ENCODE measurements around the gene SPRYD3.

The SPRYD3 gene

DNA sequence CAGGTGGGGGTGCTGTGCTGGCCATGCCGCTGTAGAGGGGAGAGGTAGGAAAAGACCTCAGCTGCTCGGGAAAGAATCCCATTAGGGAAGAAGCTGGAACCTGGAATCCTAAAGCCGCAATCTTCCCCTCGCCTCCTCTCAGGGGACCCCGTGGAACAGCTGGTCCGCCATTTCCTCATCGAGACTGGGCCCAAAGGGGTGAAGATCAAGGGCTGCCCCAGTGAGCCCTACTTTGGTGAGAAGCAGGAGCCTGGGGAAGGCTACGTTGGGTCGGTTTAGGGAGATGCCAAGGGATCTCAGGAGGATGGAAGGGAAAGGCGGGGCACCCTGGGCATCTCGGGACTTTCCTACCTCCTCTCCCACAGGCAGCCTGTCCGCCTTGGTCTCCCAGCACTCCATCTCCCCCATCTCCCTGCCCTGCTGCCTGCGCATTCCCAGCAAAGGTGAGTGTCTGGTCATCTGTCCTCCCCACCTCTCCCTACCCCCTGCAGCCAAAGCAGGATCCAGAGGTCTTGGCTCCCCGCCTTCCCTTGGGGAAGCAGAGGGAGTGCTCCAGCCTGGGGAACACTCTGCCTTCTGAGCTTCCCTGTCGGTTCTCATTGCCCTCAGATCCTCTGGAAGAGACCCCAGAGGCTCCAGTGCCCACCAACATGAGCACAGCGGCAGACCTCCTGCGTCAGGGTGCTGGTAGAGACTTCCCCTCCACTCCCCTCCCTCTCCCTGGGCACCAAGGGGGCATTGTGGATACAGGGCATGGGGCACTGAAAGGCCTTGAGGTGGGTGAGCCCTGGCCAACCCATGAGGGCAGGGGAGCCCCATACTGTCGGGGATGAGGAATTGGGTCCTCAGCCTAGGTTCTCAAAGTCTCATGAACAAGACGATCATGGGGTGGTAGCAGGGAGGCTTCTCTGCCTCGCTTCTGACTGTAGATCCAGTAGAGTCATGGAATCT lies 16.9 kb downstream of the SPRYD3 start:
- DNase-seq: no peak

DNA sequence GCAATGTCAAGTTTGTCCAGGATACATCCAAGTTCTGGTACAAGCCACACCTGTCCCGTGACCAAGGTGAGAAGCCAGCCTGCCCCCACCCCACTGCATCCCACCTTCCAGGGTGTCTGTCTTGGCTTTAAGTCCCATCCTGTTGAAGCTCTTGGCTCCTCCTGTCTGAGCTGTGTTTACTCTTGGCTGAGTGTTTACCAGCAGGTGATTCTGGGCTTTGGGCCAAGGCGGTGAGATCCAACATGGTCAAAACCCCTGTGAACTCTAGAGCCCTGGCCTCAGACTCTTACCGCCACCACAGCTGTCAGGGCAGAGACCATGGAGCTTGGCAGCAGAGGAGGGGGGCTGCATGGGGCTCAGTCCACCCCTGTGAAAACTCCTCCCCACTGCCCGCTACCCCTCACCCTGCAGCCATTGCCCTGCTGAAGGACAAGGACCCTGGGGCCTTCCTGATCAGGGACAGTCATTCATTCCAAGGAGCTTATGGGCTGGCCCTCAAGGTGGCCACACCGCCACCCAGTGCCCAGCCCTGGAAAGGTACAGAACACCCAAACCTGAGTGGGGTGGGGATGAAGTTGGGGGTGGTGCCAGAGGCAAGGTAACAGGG lies 17.7 kb downstream of the SPRYD3 start:
- DNase-seq: no peak

DNA sequence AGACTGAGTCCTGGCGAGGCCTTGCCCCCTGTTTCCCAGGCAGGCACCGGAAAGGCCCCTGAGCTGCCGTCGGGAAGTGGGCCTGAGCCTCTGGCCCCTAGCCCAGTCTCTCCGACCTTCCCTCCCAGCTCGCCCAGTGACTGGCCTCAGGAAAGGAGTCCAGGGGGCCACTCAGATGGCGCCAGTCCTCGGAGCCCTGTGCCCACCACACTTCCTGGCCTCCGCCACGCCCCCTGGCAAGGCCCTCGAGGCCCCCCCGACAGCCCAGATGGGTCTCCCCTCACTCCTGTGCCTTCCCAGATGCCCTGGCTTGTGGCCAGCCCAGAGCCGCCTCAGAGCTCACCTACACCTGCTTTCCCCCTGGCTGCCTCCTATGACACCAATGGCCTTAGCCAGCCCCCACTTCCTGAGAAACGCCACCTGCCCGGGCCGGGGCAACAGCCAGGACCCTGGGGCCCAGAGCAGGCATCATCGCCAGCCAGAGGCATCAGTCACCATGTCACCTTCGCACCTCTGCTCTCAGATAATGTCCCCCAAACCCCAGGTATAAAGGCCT lies 18.4 kb downstream of the SPRYD3 start:
- no peak for DNase-seq

DNA sequence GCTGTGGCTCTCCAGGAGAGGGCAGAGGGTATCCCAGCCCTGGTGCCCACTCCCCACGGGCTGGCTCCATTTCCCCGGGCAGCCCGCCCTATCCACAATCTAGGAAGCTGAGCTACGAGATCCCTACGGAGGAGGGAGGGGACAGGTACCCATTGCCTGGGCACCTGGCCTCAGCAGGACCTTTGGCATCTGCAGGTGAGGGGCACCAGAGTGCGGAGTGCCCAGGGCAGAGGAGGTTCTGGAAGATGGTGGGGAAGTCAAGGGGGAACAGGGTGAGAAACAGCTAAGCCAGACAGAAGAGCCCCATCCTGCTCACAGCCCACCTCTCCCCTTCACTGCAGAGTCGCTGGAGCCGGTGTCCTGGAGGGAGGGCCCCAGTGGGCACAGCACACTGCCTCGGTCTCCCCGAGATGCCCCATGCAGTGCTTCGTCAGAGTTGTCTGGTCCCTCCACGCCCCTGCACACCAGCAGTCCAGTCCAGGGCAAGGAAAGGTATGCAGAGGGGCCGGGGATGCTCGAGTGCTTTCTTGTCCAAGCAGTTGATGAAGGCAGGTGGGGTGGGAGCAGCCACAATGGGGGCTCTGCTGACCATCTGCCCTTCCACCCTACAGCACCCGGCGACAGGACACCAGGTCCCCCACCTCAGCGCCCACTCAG lies 19.0 kb downstream of the SPRYD3 start:
- DNase-seq: no peak

DNA sequence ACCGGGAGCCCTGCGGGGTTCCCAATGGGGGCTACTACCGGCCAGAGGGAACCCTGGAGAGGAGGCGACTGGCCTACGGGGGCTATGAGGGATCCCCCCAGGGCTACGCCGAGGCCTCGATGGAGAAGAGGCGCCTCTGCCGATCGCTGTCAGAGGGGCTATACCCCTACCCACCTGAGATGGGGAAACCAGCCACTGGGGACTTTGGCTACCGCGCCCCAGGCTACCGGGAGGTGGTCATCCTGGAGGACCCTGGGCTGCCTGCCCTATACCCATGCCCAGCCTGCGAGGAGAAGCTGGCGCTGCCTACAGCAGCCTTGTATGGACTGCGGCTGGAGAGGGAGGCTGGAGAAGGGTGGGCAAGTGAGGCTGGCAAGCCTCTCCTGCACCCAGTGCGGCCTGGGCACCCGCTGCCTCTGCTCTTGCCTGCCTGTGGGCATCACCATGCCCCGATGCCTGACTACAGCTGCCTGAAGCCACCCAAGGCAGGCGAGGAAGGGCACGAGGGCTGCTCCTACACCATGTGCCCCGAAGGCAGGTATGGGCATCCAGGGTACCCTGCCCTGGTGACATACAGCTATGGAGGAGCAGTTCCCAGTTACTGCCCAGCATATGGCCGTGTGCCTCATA lies 19.6 kb downstream of the SPRYD3 start:
- DNase-seq: no peak

DNA sequence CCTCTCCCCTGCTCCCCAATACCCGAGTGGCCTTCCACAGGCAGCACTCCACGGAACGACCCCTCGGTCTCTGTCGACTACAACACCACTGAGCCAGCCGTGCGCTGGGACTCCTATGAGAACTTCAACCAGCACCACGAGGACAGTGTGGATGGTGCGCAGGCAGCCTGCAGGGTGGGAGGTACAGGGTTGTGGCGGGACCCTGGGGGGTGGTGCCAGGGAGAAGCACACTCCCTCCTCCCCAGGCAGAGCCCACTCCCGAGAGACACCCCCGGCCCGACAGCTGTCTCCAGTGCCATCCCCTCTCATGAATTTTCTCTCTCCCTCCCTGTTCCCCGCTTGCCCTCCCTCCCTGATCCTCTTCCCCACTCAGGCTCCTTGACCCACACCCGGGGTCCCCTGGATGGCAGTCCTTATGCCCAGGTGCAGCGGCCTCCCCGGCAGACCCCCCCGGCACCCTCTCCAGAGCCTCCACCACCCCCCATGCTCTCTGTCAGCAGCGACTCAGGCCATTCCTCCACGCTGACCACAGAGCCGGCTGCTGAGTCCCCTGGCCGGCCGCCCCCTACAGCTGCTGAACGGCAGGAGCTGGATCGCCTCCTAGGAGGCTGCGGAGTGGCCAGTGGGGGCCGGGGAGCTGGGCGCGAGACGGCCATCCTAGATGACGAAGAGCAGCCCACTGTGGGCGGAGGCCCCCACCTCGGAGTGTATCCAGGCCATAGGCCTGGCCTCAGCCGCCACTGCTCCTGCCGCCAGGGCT lies 20.3 kb downstream of the SPRYD3 start:
- no peak for DNase-seq

DNA sequence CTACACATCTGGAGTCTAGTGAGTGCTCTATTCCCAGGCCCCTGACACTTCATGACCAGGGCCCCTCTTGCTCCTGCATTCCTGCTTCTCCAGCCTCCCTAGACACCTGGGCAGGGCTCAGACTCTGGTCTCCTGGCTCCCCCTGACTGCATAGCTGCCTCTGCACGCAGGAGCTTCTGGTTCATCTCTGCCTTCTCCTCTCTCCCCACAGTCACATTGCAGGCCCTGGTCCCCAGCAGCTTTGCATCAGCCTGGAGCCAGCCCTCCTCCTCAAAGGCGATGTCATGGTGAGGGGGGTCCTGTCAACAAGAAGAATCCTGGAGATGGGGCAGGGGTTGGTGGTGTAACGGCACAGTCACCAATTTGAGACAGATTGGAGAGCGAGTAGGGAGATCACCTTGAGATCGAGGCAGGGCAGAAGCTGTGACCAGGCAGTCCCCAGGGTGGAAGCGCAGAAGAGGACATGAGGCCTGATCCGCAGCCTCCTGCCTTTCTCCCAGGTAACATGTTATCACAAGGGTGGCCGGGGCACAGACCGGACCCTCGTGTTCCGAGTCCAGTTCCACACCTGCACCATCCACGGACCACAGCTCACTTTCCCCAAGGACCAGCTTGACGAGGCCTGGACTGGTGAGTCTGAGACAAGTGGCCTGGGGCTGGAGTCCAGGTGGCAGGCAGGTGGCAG lies 21.2 kb downstream of the SPRYD3 start:
- no peak for DNase-seq

DNA sequence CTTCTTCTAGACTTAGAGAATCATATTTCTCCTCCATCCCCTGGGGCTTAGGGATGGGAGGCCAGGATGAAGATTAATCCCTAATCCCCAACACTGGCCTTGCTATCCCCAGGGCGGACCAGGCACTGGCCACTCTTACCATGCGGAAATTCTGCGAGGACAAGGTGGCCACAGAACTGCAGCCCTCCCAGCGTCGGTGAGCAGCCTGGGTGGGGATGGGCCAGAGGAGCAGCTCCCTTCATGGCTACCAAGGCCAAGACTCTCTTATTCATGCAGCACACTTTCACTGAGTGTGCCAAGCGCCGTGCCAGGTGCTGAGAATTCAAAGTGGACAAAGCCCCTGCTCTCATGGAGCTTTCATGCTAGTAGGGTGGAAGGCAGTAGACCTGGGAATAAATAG lies 22.3 kb downstream of the SPRYD3 start:
- DNase-seq: no peak

DNA sequence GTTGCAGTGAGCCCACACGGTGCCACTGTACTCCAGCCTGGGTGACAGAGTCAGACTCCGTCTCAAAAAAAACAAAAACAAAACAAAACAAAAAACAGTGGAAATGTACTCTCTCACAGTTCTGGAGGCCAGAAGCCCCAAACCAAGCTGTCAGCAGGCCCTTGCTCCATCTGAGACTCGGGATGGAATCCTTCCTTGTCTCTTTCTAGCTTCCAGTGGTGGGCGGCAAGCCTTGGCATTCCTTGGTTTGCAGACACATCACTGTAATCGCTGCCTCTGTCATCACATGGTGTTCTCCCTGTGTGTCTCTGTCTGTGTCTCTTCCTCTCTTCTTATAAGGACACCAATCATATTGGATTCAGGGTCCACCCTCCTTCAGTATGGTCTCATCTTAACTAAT lies 22.9 kb downstream of the SPRYD3 start:
- no peak for DNase-seq

DNA sequence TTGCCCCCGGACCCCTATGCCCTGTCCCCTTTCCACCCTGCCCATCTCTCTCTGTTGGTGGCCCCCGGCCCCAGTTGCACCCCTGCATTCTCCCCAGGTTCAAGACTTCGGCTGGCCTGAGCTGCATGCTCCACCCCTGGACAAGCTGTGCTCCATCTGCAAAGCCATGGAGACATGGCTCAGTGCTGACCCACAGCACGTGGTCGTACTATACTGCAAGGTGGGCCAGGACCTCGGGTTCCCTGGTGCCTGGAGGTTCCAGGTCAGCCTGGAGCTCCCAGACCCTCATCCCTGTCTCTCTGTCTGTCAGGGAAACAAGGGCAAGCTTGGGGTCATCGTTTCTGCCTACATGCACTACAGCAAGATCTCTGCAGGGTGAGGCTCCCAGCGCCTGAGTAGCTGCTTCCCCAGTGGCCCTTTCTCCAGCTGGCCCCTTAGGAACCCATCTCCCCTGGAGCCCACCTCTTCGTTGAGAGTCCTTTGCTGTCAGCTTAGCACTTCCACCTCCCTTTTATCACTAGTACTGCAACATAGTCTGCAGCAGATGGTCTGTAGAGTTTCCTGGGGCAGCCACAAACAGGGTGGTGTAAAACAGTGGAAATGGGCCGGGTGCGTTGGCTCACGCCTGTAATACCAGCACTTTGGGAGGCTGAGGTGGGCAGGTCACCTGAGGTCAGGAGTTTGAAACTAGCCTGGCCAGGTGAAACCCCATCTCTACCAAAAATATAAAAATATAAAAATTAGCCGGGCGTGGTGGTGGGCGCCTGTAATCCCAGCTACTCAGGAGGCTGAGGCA lies 23.5 kb downstream of the SPRYD3 start:
- no peak for DNase-seq

DNA sequence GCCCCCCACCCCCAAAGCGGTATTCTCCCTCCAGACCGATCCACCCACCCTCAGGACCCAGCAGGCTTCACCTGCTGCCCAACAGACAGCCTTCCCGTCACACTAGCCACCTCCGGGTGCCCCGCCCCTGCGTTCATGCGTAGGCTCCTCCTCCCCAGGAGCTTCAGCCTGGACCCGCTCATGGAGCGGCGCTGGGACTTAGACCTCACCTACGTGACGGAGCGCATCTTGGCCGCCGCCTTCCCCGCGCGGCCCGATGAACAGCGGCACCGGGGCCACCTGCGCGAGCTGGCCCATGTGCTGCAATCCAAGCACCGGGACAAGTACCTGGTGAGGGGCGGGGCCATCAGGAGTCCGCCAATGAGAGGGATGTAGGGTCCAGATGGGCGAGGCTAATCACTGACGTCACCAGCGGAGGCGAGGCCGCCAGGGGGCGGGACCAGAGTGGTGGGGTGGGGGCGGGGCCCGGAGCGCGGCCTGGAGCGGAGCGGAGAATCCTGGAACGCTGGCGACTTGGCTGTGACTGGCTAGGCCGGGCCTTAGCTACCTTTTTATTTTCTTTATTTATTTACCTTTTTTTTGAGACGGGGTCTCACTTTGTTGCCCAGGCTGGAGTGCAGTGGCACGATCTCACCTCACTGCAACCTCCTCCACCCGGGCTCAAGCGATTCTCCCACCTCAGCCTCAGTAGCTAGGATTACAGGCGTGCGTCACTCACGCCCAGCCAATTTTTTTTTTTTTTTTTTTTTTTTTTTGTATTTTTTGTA lies 24.9 kb downstream of the SPRYD3 start:
- peak; percentile 68 for DNase-seq

DNA sequence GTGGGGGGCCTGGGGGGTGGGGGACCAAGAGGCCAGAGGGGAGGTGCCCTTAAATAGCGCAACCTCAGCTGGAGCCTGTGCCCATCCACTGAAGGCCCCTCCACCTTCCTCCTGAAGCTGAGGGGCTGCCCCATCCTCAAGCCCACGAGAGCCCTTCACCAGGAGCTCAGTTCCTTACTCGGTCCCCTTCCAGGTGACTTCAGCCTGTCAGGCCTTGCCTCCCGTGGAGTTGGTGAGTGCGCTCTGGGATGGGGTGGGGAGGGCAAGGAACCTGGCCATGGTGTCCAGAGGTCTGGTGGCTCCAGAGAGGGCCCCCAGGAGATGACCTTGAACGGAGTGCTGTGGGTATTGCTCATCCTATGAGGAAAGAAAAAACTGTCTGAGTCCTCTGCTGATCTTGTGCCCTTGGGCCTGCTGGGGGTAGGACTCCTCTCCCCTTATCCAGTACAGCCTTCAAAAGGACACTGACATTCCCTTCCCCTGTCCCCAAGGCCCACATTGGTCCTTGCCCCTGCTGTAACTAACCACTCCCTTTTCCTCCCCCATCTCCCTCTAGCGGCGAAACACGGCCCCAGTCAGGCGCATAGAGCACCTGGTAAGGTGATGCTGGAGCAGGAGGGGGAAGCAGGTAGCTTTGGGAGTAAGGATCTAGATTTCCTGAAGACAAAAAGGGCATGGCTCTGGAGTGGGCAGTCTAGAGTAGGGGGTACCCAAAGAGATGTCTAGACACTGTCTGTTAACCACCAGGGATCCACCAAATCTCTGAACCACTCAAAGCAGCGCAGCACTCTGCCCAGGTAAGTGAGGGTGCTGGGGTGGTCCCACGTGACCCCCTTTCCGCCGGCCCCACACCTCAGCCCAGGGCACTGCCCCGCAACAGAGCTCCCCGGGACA lies 25.7 kb downstream of the SPRYD3 start:
- DNase-seq: no peak

DNA sequence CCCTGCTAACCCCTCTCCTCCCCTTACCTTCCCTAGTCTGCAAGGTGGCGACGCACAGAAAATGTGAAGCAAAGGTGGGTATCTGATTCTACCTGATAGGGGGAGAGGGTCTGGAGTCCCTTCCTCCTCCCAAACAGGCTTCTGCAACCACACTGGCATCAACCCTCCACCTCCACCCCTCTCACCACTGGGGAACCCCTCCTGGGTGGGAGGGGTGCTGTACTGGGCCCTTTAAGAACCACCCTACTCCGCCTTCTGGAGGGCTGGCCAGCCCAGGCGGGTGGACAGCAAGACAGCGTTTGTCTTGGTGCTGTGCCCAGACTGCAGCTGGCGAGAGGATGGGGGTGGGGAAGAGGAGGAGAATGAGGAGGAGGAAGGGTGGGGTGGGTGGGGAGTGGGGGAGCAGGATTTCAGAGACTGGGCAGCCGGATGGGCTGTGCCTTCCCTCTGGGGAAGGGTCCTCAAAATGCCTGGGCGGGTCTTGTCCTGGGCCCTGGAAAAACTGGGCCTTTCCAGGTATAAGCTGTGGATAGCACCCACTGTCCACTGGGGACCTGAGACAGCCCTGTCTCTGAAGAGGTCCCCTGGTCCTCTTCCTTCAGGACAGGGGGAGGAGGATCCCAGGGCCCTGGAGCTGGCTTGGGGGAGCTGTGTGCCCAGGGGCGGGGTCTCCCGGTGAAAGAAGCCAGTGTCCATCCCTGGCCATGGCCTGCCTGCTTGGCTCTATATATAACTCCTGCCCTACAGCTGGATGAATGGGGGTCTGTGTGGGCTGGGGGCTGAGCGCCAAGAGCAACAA lies 26.6 kb downstream of the SPRYD3 start:
- peak; percentile 81 for DNase-seq

DNA sequence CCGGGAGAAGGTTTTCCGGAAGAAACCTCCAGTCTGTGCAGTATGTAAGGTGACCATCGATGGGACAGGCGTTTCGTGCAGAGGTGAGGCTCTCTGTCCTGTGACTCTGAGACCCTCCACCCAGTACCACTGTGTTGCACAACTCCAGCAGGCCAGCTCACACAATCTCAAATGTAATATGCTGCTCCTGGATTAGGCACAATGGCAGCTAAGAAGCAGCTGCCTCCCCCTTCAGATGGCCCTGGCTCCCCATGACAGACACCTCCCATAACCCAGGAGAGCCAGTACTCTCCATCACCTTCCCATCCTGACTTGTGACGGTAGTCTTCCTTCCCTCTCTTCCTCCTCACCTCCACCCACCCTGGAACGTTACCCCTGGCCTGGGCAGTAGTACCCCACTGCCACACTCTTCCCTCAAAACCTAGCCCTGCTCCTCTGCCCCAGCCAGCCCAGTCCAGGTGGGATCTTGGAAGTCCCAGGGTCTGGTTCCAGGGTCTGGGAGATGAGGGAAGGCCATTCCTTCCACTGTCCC lies 27.2 kb downstream of the SPRYD3 start:
- DNase-seq: no peak

DNA sequence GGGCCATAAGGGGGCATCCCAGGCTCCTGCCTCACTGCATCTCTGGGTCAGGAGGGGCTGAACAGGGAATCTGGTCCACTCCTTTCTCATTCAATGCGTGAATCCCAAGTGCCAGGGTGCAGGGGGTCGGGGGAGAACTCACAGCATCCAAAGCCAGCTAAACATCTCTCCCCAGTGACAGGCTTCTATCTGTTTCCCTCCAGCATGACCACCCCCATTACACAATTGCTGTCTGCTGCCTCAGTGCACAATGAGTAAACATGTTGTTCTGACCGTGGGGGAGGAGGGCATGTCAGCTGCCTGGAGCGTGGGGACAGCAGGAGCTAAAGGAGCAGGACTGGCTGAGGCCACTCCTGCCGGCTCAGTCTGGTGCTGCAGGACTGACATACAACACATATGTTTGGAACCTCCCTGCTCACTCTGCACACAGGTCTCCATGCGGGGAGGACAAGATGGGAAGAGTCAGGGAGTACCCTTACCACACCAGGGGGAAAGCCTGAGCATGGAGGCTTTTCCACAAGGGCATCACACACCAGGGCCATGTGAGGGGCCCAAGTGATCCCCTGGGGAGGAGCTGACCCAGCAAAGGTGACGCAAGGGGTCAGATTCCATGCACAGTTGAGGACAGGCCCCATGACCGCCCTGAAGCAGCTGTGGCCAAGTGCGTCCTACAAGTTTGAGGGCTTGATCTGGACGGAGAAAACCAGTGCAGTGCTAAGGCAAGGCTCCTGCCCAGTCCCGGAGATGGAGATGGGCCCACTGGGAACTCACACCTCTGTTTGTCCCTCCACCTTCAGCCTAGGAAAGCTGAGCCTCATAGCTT lies 27.9 kb downstream of the SPRYD3 start:
- peak; percentile 82 for DNase-seq

DNA sequence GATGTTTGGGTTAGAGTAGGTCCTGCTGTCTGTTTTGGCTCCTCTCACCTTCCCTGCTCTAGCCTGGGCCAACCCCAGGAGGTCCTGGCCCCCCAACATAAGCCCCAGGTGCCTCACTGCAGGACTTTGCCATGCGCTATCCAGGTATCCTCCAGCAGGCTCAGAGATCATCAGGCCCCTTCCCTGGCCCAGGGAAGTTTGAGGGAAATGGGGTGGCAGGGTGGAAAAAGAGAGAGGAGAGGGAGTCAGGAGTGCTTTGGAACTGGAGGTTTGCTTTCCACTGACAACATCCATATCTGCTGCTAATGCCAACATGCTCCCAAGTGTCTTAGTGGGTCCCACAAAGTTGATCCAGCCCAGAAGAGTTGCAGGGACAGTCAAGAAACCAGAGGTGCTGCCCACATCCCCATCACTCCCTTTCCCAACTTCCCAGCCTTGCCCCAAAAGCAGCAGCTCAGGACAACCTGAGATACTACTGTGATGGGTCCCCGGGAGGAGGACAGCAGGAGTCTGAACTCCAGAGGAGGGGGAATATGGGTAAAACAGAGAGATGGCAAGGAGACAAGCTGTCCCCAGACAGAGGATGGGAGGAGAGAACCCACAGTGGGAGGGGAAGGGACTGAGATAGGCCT lies 28.6 kb downstream of the SPRYD3 start:
- DNase-seq: no peak
